ENCODE data around the gene MYO5A.

DNA sequence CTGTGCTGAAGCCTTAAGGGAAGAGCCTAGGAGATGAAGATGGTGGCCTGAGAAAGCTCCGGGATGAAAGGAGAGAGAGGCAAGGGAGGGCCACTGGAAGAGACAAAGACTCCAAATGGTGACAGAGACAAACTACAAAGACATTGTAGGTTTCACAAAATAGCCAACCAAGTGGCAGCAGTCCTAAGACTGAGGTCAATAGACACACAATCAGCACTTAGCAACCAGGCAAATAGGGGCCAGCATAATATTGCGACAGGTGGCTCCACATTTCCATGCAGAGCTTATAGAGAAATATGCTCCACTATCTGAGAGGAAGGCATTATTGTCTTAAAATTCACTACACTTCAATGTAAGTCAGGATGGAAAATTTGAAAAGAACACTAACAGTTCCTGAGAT lies 211.0 kb downstream of the MYO5A start:
- TF ChIP-seq POLR2A (IDR thresholded peaks at IDR 0.05; ENCODE audit: extremely low read depth, insufficient read length), result no peak
- TF ChIP-seq, protein P1, sequence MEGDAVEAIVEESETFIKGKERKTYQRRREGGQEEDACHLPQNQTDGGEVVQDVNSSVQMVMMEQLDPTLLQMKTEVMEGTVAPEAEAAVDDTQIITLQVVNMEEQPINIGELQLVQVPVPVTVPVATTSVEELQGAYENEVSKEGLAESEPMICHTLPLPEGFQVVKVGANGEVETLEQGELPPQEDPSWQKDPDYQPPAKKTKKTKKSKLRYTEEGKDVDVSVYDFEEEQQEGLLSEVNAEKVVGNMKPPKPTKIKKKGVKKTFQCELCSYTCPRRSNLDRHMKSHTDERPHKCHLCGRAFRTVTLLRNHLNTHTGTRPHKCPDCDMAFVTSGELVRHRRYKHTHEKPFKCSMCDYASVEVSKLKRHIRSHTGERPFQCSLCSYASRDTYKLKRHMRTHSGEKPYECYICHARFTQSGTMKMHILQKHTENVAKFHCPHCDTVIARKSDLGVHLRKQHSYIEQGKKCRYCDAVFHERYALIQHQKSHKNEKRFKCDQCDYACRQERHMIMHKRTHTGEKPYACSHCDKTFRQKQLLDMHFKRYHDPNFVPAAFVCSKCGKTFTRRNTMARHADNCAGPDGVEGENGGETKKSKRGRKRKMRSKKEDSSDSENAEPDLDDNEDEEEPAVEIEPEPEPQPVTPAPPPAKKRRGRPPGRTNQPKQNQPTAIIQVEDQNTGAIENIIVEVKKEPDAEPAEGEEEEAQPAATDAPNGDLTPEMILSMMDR (IDR thresholded peaks at IDR 0.05; ENCODE audit: low read depth, low read length), result no peak
- TF ChIP-seq MAX (IDR thresholded peaks at IDR 0.05; ENCODE audit: low read depth, low read length), result no peak

Data from NB4 (cell line).